Measurements from ENCODE around the gene OPRM1.

OPRM1 gene

DNA sequence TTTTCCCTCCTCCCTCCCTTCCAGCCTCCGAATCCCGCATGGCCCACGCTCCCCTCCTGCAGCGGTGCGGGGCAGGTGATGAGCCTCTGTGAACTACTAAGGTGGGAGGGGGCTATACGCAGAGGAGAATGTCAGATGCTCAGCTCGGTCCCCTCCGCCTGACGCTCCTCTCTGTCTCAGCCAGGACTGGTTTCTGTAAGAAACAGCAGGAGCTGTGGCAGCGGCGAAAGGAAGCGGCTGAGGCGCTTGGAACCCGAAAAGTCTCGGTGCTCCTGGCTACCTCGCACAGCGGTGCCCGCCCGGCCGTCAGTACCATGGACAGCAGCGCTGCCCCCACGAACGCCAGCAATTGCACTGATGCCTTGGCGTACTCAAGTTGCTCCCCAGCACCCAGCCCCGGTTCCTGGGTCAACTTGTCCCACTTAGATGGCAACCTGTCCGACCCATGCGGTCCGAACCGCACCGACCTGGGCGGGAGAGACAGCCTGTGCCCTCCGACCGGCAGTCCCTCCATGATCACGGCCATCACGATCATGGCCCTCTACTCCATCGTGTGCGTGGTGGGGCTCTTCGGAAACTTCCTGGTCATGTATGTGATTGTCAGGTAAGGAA is at the start of gene OPRM1:
Gene OPRM1, plus strand, starts transcription at position 10 of the 612 bp plus-strand sequence. Its CDS starts 305 bp downstream, at position 315.
- DNase-seq (ENCODE audit: extremely low spot score, insufficient read length, low read depth): no peak
- no peak for FAIRE-seq

DNA sequence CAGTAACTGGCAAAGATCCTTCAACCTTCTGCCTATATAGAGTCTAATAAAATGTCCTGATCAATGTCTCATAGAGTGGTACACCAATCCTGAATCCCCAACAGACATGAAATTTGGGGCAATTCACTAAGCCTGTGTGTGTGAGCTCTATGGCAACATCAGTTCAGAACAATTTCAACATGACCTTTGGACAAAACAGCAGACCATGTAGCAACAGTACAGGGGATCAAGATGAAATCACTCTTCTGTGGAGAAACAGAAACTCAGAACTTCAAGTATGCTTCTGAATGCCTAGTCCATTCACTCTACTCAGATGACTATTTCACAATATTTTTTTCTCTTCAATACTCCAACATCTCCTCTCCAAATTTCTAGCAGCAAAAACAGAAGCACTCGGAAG is 49.1 kb upstream of the OPRM1 start:
- DNase-seq (ENCODE audit: extremely low spot score, insufficient read length, low read depth): no peak
- no peak for FAIRE-seq

DNA sequence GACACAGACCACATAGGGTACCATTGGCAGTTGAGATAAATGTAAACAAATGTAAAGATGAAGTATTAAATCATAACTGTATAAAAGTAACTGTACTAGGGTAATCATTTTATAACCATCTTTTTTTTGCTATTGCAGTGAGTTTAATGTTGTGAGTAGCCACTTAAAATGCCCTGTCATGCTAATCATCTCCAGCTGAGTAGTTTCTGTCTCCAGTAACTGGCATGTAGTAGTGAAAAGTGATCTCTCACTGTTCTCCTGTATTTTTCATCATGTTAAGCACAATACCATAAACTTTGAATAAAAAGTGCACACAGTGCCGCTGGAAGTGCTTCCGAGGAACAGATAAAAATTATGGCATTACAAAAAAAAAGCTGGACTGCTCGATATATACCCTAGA is 45.0 kb upstream of the OPRM1 start:
- FAIRE-seq (no peak), DNase-seq (ENCODE audit: extremely low spot score, insufficient read length, low read depth) (no peak)

DNA sequence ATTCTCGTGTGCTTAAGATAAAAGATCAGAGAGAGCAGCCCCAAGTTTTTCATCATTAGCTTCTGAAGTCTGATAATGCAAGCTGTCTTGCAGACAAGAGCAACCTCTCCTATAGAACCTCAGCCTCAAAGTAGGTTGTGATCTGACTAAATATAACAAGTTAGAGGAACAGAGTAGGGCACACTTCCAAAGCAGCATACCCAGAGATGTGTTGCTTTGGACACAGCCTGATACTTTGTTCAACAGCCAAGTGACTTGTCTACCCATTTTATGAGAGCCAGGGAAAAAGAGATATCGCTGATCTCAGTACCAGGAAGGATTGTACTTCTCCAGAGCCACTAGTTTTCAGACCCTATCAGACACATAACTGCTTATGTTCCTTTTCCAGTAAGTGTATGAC is 44.2 kb upstream of the OPRM1 start:
- no peak for DNase-seq (ENCODE audit: extremely low spot score, insufficient read length, low read depth)
- no peak for FAIRE-seq

DNA sequence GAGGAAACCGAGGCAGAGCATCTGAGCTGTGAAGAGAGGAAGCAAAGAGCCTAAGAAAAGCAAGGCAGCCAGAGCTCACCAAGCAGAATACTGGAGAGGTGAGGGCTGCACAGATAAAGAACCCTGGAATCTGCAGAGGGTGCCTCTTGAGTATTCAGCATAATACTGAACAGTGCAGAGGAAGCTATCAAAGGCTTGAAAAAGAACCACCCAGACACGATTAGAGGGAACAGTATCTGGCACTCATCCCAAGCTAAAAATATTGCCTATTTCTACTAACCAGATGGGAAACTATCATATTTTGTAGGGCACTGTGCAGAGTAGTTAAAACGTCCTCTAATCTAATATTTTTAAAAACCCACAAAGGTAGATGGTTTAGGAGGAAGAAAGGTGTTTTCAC is 41.8 kb upstream of the OPRM1 start:
- FAIRE-seq: no peak
- DNase-seq (ENCODE audit: extremely low spot score, insufficient read length, low read depth): no peak

DNA sequence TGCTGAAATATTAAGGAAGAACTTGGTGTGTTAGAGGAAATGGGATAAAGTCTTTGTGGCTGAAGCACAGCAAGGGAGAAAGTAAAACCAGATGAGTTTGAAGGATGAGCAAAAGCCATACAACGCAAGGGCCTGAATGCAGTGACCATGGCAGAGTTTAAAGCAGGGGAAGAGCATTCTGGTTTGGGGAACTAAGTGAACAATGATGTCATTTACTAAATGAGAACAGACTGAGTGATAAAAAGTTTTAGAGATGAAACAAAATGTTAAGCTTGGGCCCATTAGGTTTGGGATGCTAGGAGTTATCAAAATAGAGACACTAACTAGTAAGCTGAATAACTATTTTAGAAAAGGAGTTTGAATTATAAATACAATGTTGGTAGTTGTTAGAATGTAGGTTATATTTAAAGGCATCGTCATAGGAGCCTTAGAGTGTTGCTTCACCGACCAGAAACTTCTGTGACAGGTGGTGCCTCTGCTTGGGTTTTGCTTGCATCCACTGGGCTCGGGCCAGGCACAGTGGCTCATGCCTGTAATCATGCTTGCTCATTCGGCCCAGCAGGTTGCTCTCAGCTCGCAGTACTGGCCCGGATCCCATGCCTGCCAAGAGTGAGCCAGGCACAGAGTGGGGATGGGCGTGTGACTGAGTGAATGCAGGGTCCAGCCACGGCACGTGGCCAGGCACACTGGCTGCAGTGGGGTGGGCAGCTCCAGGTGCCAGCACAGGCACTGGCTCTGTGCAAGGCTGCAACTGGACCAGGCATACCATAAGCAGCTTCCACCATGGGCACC is 37.4 kb upstream of the OPRM1 start:
- DNase-seq (ENCODE audit: extremely low spot score, insufficient read length, low read depth) (no peak), FAIRE-seq (no peak)

DNA sequence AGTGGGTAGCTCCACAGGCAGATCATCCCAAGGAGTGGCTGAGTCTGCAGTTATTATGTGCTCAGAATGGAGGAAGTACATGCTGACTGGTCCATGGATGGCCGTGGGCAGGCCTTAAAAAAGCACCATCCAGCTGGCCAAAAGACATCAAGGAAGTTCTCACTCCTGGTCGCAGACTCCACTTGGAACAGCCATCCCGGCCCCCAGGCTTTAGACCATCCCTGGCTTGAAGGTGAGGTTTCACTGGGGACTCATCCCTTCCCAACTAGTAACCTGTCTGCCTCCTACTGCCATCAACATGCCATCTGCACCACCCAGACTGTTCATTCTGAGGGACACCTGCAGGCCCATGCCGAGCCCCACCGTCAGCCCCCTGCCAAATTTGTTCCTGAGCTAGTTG is 36.1 kb upstream of the OPRM1 start:
- no peak for FAIRE-seq
- no peak for DNase-seq (ENCODE audit: extremely low spot score, insufficient read length, low read depth)

DNA sequence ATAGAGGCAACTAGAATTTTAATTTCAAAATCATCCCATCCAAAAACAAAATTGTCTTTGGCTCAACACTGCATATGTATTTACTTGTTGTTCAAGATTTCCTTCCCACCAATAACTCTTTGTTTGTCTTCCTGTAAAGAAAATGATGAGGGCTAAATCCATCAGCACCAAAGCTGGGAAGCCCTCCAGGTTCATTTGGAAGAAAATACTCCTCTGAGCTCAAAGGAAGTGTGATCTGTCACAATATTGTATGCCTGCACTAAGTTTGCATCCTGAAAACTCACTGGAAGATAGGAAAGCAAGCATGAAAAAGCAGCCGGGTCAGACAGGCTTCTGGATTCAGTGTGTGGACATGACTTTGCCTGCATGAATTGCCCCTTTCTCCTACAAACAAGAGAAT is 28.7 kb upstream of the OPRM1 start:
- FAIRE-seq (no peak), DNase-seq (ENCODE audit: extremely low spot score, insufficient read length, low read depth) (no peak)

DNA sequence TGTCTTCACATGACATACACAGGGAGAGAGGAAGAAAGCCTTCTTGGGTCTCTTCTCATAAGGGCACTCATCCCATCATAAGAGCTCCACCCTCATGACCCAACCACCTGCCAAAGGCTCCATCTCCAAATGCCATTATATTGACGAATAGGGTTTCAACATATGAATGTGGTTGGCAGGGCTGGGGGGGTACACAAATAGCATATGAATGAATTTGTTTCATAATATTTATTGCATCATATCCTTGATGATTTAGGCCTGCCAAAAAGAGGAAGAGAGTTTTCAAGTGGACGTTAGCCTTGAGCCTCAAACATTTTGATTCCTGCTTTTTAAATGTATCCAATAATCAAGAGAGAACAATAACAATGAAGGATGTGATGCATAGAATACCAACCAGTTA is 26.2 kb upstream of the OPRM1 start:
- no peak for DNase-seq (ENCODE audit: extremely low spot score, insufficient read length, low read depth)
- no peak for FAIRE-seq

DNA sequence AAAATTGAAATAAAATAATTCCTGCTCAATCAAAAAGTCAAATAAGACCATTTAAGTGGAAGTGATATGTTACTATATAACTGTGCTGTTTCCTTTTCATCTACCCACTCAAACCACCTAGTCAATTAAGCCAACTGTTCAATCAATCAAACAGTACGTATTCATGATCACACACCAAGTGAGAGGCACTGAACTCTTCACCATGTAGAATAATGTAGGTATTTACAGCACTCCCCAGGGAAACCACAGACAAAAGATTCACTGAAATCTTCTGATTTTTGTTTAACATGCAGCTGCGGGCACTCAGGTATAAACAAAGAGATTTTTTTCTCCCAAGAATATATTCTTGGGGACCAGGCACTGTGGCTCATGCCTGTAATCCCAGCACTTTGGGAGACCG is 21.3 kb upstream of the OPRM1 start:
- no peak for FAIRE-seq
- no peak for DNase-seq (ENCODE audit: extremely low spot score, insufficient read length, low read depth)

DNA sequence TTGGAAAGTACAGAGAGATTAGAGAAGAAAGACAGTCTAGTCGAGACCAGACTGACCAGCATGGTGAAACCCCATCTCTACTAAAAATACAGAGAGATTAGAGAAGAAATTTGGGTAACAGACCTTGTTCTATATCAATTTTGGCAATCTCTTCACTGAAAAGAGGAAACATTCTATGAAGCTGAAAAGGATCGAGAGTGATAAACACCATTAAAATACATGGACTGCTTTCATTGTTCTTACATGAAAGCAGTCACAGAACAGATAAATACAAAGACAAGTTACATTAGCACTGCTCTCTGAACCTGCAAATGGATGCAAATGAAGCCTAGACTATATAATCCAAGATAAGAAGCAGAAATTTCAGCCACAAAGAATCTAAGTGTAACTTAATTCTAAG is 8.4 kb upstream of the OPRM1 start:
- DNase-seq (ENCODE audit: extremely low spot score, insufficient read length, low read depth) (no peak), FAIRE-seq (no peak)

DNA sequence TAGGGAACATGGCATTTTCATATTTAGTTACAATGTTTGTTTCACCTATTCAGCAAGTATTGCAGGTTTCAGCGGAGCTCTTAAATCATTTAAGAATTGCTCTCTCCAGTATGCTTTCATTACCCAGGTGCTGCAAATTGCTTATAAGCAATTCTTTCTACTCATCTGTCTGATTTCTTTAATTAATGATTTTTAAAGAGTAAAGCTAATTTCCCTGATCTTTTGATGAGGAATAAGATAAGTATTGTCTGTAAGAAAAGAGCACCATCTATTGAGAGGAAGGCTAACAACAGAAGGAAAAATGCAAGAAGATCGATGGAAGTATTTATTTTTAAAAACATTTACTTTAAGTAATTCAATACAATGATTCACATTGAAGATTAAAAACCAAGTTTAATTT is 2.0 kb downstream of the OPRM1 start:
- no peak for DNase-seq (ENCODE audit: extremely low spot score, insufficient read length, low read depth)
- no peak for FAIRE-seq

DNA sequence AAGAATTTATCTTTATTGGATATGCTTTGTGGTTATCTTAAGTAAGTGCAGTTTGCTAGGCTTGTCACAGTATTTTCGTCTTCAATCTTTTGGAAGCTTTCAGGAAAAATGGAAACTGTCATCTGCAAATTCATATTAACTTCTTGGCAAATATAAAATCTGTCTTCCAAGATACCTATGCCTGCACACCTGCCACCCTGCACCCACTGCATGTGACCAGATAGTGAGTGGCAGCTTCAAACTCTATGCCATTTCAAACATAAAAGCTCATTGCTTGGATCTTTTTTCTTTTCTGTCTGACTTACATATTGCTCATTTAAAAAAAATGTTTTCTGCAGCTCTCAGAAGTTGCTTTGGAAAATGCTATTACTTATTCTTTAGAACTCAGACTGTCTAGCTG is 14.1 kb downstream of the OPRM1 start:
- FAIRE-seq (no peak), DNase-seq (ENCODE audit: extremely low spot score, insufficient read length, low read depth) (no peak)

DNA sequence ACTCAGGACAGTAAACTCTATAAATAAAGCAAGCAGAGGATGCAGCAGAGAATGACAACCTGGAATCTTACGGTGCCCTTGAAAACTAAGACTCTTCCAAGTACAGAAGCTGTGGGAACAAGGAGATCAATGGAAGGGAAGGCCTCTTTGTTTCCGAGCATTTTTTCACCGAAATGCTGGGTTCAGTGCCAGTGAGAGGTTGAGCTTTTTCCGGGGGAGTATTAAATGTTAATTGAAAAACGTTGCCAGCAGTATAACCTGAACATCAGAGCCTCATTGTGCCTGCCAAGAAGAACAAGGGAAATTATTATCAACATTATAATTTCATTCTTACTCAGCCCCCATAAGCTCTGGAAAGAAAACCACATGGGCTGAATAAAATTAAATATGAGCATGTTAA is 17.5 kb downstream of the OPRM1 start:
- DNase-seq (ENCODE audit: extremely low spot score, insufficient read length, low read depth): no peak
- no peak for FAIRE-seq

DNA sequence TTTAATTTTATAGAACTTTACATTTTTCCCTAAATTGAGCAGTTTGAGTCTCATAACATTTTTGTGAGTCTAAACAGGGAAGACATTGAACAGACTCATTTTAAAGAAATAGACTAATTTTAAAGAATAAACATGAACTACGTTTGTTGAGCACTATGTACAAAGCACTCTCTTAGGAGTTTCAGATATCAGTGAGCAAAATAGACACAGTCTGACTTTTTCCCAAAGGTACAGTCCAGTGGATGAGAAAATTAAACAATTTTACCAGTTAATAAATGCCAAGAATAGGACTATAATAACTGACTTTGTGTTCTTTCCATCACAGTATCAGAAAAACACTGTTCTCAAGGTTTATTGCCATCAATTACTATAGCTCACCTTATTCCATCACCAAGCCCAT is 18.1 kb downstream of the OPRM1 start:
- FAIRE-seq (no peak), DNase-seq (ENCODE audit: extremely low spot score, insufficient read length, low read depth) (no peak)

DNA sequence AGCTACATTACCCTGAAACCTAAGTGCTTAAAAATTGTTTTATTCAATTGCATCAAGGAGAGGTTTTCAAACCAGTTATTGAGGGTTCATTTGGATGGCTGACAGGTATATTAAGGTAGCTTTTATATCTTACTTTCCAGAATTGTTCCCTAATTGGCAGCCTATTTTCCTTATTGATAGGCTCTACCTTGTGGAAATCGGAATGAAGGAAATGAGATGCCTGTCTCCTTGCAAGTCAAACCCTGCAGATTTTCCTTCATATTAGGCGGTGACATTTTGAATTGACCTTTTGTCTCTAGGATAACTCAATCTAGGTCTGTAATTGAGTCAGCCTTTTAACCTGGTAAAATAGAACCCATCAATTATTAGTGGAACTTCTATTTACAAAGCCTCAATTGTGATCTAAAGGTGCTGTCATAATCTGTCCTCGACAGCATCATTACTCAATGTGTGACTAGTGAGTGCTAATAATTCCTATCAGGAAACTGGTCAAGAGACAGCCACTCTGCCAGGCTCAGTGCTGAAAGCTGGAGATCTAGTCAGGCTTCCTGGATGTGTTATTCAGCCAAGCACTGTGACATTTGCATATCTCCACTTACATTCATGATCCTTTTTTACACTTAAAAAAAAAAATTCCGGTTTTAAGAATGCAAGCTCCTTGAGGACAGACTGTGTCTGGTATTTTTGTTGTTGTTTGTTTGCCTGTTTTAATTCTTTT is 20.1 kb downstream of the OPRM1 start:
- DNase-seq (ENCODE audit: extremely low spot score, insufficient read length, low read depth) (no peak), FAIRE-seq (no peak)

DNA sequence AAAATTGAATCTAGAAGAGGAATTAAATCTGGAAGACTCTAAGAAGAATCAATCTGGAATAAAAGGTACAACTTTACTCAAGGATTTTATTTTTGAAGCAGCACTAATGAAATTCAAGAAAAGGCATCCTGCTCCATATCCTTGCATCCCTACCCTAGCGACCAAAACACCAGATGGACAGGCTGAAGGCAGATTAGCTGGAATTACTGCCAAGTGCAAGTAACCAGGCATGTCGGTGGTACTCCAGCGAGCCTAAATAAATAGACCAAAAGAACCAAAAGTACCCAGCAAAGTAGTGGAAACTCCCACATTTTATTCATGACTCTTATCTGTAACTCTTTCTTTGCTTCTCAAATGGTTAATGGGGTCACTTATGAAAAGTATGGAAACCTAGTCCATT is 21.0 kb downstream of the OPRM1 start:
- no peak for DNase-seq (ENCODE audit: extremely low spot score, insufficient read length, low read depth)
- no peak for FAIRE-seq

DNA sequence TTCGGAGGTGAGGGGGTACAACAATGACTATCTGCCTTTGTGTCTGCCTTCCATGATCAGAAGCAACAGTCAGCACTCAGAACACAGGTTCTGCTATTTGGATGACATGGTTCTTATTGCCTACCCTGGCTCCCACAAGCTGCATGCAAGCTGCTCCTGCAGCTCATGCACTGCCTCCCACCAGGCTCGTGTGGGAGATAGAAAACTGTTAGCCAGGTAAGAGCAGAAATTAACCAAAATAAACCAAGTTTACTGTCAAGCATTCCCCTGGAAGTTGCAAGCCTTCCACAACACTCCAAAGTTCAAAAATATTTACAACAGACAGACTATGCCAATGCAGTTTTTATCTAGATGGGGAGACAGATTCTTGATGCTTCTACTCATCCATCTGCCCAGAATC is 31.0 kb downstream of the OPRM1 start:
- no peak for FAIRE-seq
- no peak for DNase-seq (ENCODE audit: extremely low spot score, insufficient read length, low read depth)

DNA sequence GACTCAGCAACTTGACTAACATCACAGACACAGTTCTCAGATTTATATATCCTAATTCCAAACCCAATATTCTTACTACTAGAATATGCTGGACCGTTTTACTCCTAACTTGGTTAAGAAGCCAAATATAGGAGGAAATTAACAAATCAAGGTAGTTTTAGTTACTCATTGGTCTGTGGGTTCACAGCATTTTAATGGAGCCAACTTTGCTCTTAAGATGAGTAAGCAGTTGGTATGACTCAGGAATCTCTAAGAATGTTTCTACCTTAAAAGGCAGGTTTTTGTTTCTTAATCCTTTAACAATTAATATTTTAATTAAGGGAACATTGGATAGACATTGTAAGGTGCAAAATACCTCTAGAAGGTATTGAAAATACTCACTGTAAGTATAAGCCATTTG is 31.6 kb downstream of the OPRM1 start:
- DNase-seq (ENCODE audit: extremely low spot score, insufficient read length, low read depth) (no peak), FAIRE-seq (no peak)

DNA sequence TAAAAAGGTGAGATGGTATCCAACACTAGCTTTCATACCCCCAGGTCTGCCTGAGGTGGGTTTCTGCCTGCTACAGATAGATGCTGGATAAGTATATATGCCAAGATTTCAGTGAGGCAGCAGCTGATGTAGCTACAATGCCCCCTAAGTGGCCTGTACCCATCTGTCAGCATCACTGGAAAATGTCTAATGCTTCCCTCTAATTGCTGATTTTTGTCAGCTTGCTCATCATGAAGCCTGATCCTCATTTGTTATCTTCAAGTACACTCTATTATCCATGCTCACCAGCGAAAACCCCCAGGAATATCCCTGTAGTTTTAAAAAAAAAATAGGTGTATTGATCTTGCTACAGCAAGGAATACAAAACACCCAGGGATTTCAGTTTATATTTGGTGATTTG is 32.2 kb downstream of the OPRM1 start:
- FAIRE-seq (no peak), DNase-seq (ENCODE audit: extremely low spot score, insufficient read length, low read depth) (no peak)

DNA sequence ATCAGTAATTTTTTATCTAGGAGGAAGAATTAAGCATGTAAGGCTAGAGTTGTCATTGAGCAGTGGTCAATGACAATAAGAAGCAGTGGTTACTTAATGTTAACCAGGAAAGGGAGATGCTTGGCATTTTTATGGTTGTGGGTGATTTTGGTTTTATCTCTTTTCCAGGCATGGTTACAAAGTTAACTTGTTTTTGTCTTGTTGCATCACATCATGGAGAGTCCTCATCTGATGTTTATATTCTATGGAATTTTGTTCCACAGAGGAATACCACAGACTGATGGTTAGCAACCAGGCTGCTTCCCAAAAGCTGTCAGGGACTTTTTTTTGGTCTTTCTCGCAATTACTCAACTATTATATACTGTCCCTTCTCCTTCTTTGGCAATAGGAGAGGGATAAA is 32.7 kb downstream of the OPRM1 start:
- no peak for DNase-seq (ENCODE audit: extremely low spot score, insufficient read length, low read depth)
- FAIRE-seq: no peak
